A375 (cell line): ENCODE results near the gene PARP16. TPM values are rescaled to one million over a fixed set of nuclear protein-coding genes. Genes with fewer than 3 reads are reported as not detected.

Source experiments
- small RNA-seq: library from RNA; depleted of rRNA; stranded (forward); fragments of <200 nt; gene quantifications from one replicate; pipeline ENCODE3, GENCODE V24; 2014
- total RNA-seq: library from RNA; depleted of rRNA; stranded (reverse); fragments of >200 nt; shearing (Covaris generic); gene quantifications from 2 replicates; pipeline ENCODE4 v1.2.3, GENCODE V29; 2014; rRNA removed

The PARP16 gene
- total RNA-seq: 7.2 and 9.1 TPM in 2 replicates

GRCh38 chr15:65286704-65287519 is at the start of gene PARP16:
Gene PARP16 (minus strand): TSS chr15:65286883. CDS start chr15:65286426, 457 bp downstream.

GRCh38 chr15:65304381-65305149 is 17.9 kb upstream of the PARP16 start, which contains the start of gene RNU5B-1:
Gene RNU5B-1 (plus strand): TSS chr15:65304677.

GRCh38 chr15:65210770-65211481 is 75.8 kb downstream of the PARP16 start, which contains the start of gene CILP:
Gene CILP (minus strand): TSS chr15:65211473. CDS start chr15:65209755, 1,718 bp downstream.

Small RNAs within 50 kb of the gene (small RNA-seq; reads per million reads assigned to genes)
- not detected for gene AC068213.1
- 628,940 reads per million, percentile 100 among the genes with 10 or more reads in this experiment for gene RNU5A-1
- 34,967 reads per million, percentile 100 among the genes with 10 or more reads in this experiment for gene RNU5B-1
- not detected for gene RNU6-686P
- not detected for gene SNORA24B

Other genes starting within 250 kb of the PARP16 start
- gene SLC51B, start 241.5 kb downstream of the PARP16 start, total RNA-seq: not detected in 2 replicates
- 0.29 and 0.60 TPM in 2 replicates for gene RASL12, start 218.9 kb downstream of the PARP16 start, total RNA-seq
- gene KBTBD13, start 210.1 kb downstream of the PARP16 start, total RNA-seq: not detected in 2 replicates
- 0.93 and 0.98 TPM in 2 replicates for gene UBAP1L, start 171.7 kb downstream of the PARP16 start, total RNA-seq
- 22.2 and 25.5 TPM in 2 replicates for gene PDCD7, start 153.1 kb downstream of the PARP16 start, total RNA-seq
- gene CLPX, start 101.5 kb downstream of the PARP16 start, total RNA-seq: 26.7 and 40.7 TPM in 2 replicates
- gene CILP, start 75.4 kb downstream of the PARP16 start, total RNA-seq: not detected in 2 replicates
- not detected in 2 replicates for gene RNU5A-1, start 9.2 kb upstream of the PARP16 start, total RNA-seq
- gene RNU5B-1, start 17.8 kb upstream of the PARP16 start, total RNA-seq: not detected in 2 replicates
- 0.08 TPM in 1 of 2 replicates, not detected in the other for gene IGDCC3, start 91.1 kb upstream of the PARP16 start, total RNA-seq
- gene IGDCC4, start 136.1 kb upstream of the PARP16 start, total RNA-seq: 0.11 TPM in 1 of 2 replicates, not detected in the other
- gene DPP8, start 230.8 kb upstream of the PARP16 start, total RNA-seq: 28.9 and 38.4 TPM in 2 replicates
- gene HACD3, start 243.6 kb upstream of the PARP16 start, total RNA-seq: 71.4 and 72.0 TPM in 2 replicates